ENCODE data around the gene EZR.

GRCh38 chr6:158812611-158813010, 6.6 kb downstream of the EZR start:
- no peak for TF ChIP-seq POLR2AphosphoS5 (IDR thresholded peaks at IDR 0.05; ENCODE audit: low read depth, low read length)
- no peak for TF ChIP-seq REST (IDR thresholded peaks at IDR 0.05; ENCODE audit: insufficient read depth in 1 of 2, low read depth in 2 of 2, low read length in 2 of 2)
- no peak for TF ChIP-seq SIN3A (IDR thresholded peaks at IDR 0.05; ENCODE audit: borderline replicate concordance, insufficient read depth, low read length)
- TF ChIP-seq TAF1 (IDR thresholded peaks at IDR 0.05; ENCODE audit: borderline replicate concordance, insufficient read depth, low read length): no peak
- TF ChIP-seq FOXP2 (optimal IDR thresholded peaks at IDR 0.05; ENCODE audit: borderline replicate concordance, extremely low read depth, extremely low read length, insufficient read depth): no peak
